Measurements from ENCODE around the gene MYO18A.

Gene MYO18A

GRCh38 chr17:29062215-29062614 lies 118.0 kb downstream of the MYO18A start:
- TF ChIP-seq CTCF (IDR thresholded peaks at IDR 0.05), result no peak

- no peak for TF ChIP-seq CTCF (IDR thresholded peaks at IDR 0.05)
Measured at GRCh38 chr17:29061036-29061435, 119.2 kb downstream of the MYO18A start.

- no peak for TF ChIP-seq CTCF (IDR thresholded peaks at IDR 0.05)
Measured at GRCh38 chr17:29060475-29060874, 119.7 kb downstream of the MYO18A start.

- no peak for TF ChIP-seq CTCF (IDR thresholded peaks at IDR 0.05)
Measured at GRCh38 chr17:29059281-29059680, 120.9 kb downstream of the MYO18A start.

- no peak for TF ChIP-seq CTCF (IDR thresholded peaks at IDR 0.05)
Measured at GRCh38 chr17:29058391-29058790, 121.8 kb downstream of the MYO18A start.

GRCh38 chr17:29057361-29057760 lies 122.8 kb downstream of the MYO18A start:
- TF ChIP-seq CTCF (IDR thresholded peaks at IDR 0.05), result no peak

- TF ChIP-seq CTCF (IDR thresholded peaks at IDR 0.05), result no peak
Measured at GRCh38 chr17:29054835-29055234, 125.4 kb downstream of the MYO18A start.

- no peak for TF ChIP-seq CTCF (IDR thresholded peaks at IDR 0.05)
Measured at GRCh38 chr17:29051731-29052130, 128.5 kb downstream of the MYO18A start.

All from LNCAP (cell line).